Measurements from ENCODE around the gene RFT1. TPM values are rescaled to one million over a fixed set of nuclear protein-coding genes. Genes with fewer than 3 reads are reported as not detected.

The RFT1 gene
- total RNA-seq, 4 donors from 2014 or later: 13.1 to 38.2 (median 16.5) TPM

DNA sequence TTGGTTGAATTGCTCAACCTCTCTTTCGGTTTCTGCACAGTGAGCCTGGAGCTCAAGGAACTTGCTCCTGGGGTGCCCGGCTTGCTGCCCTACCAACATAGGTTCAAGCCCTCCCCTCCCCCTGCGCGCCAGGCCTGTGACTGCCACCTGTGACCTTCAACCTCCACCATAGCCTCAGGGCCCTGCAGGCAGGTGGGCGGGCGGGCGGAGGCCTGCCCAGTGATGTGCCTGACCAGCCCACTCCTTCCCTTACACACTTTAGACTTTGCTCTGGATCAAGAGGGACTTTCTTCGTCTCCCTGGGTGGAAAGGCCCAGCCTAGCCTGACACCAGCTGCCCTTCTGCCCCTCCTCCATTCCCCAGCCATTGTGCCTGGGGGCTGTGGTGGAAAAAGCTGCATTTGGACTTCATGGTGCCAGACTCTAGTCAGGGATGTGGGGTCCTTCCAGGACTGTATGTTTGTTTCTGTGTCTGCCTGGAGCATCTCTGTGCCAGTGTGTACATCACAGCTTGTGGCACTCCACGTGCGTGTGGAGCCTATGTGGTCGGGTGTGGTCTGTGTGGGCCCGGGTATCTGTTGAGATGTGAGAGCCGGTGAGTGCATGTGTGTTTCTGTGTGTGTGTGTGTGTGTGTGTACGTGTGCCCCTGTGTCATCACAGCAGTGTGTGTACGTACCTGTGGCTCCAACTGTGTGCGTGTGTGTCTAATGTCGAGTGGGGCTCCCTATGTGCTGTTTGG lies 40.3 kb upstream of the RFT1 start:
- no peak overlapping the region for H3K27ac ChIP-seq
- TF ChIP-seq POLR2A (IDR thresholded peaks at IDR 0.05): no peak
- TF ChIP-seq, protein P1, sequence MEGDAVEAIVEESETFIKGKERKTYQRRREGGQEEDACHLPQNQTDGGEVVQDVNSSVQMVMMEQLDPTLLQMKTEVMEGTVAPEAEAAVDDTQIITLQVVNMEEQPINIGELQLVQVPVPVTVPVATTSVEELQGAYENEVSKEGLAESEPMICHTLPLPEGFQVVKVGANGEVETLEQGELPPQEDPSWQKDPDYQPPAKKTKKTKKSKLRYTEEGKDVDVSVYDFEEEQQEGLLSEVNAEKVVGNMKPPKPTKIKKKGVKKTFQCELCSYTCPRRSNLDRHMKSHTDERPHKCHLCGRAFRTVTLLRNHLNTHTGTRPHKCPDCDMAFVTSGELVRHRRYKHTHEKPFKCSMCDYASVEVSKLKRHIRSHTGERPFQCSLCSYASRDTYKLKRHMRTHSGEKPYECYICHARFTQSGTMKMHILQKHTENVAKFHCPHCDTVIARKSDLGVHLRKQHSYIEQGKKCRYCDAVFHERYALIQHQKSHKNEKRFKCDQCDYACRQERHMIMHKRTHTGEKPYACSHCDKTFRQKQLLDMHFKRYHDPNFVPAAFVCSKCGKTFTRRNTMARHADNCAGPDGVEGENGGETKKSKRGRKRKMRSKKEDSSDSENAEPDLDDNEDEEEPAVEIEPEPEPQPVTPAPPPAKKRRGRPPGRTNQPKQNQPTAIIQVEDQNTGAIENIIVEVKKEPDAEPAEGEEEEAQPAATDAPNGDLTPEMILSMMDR (IDR thresholded peaks at IDR 0.05): no peak

DNA sequence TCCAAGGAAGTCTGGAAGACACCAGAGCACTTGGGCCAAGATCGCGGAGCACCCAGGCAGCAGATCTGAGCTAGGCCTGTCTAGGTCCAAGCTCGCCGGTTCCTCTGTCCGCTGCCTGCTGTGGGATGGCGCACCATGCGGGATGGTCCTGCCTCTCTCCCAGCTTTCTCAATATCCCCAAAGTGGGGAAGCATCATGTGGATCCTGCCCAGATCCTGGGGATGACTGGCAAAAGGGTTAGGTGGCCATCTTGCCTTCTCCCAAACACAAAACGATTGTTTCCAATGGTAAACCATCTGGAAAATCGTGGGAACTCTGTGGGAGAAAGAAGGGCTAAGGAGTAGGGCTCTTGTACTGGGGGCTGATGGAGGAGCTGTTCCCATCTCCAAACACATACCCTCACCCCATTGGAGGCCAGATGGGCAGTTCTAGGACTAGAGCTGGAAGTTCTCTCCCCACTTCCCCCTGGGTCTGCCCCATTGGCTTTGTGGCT lies 39.6 kb upstream of the RFT1 start:
- intact Hi-C loops (cut with DNase I; ENCODE audit: low total_unique reads): no loop called here
- no peak for DNase-seq
- no peak overlapping the region for H3K4me3 ChIP-seq

More for the DNA sequence above, 40.3 kb upstream of the RFT1 start:
- Histone ChIP-seq H3K4me3 (no peak overlapping the region), H3K4me1 (no peaks in the 10 kb centered on the region), H3K27me3 (no peaks in the 10 kb centered on the region), H3K36me3 (no peaks in the 10 kb centered on the region), H3K9me3 (no peaks in the 10 kb centered on the region)
- DNase-seq: no peak
- intact Hi-C loops (cut with DNase I; ENCODE audit: low total_unique reads): no loop called here

DNA sequence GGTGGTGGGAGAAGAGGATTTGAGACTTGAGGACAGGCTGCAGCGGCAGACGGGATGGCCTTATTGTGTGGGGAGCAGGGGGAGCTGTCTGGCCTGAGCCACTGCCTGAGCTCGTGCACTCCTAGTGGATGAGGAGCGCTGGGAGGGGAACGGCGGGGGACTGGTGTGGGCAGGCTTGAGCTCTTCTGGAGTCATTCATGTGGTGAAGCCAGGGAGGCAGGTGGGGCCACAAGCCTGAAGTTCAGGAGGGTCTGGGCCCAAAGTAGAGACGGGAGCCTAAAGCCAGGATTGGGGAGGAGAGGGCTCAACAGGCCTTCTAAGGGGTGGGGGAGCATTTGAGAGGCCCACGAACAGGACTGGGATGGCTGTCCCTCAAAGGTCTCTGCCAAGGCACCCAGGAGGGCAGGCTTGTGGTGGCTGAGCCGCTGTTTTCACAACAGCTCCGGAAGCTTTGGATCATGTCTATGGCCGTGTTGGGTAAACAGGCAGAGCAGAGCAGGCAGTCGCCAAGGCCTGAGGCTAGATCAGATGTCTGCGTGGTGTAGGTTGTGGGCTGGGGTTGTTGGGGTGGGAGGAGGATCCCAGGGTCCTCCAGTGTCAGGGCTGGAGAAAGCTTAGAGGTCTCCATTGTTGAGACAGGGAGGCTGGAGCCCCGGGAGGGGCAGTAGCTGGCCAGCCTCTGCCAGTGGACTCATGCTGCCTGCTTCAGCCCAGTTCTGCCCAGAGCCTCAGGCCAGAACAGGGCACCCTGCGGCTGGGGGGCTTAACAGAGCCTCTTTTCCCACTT lies 39.0 kb upstream of the RFT1 start:
- no peak overlapping the region for H3K4me3 ChIP-seq
- DNase-seq: no peak

More for the DNA sequence above, 39.6 kb upstream of the RFT1 start:
- no peak overlapping the region for H3K27ac ChIP-seq
- H3K4me1 ChIP-seq: no peaks in the 10 kb centered on the region
- no peak for TF ChIP-seq POLR2A (IDR thresholded peaks at IDR 0.05)
- TF ChIP-seq, protein P1 (IDR thresholded peaks at IDR 0.05): no peak
- no peaks in the 10 kb centered on the region for H3K9me3 ChIP-seq
- no peaks in the 10 kb centered on the region for H3K36me3 ChIP-seq
- no peaks in the 10 kb centered on the region for H3K27me3 ChIP-seq

DNA sequence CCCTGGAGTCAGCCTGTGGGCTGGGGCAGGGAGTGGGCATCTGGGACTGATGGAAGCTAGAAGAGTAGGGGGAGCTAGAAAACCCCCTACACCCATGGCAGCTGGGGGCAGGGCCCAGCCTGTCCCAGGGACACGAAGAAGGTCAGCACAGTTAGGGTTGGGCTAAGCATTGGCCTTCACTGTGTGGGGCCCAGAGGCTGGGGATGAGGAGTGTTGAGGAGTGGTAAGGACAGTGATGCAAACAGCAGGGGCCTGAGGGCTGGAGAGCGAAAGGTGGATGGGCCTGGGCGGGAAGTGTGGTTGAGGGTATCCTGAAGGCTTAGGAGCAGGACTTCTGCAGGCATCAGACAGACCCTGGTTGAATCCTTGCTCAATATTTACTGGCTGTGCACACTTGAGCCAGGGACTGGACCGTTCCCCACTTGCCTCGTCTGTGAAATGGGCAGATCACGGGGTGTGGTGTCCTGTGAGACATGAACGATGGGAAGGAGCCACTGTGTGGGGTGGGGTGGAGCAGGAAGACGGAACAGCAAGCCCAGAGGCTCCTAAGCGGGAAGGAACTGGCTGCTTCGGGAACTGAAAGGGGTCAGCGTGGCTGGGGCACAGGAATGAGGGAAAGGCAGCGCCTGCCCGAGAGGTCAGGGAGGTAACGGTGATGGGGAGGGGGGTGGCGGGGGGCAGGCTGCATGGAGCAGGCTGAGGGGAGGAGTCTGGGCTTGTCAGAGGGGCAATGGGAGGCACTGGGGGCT lies 38.1 kb upstream of the RFT1 start:
- no peaks in the 10 kb centered on the region for H3K4me1 ChIP-seq
- no peak overlapping the region for H3K27ac ChIP-seq
- DNase-seq: no peak
- H3K27me3 ChIP-seq: no peaks in the 10 kb centered on the region
- H3K4me3 ChIP-seq: no peak overlapping the region
- no peaks in the 10 kb centered on the region for H3K36me3 ChIP-seq
- intact Hi-C loops (cut with DNase I; ENCODE audit: low total_unique reads): no loop called here
- no peaks in the 10 kb centered on the region for H3K9me3 ChIP-seq
- TF ChIP-seq, protein P1 (IDR thresholded peaks at IDR 0.05): no peak
- no peak for TF ChIP-seq POLR2A (IDR thresholded peaks at IDR 0.05)

More for the DNA sequence above, 39.0 kb upstream of the RFT1 start:
- Histone ChIP-seq H3K27ac (no peak overlapping the region), H3K27me3 (no peaks in the 10 kb centered on the region), H3K36me3 (no peaks in the 10 kb centered on the region), H3K9me3 (no peaks in the 10 kb centered on the region), H3K4me1 (no peaks in the 10 kb centered on the region)
- intact Hi-C loops (cut with DNase I; ENCODE audit: low total_unique reads): no loop called here
- TF ChIP-seq POLR2A (IDR thresholded peaks at IDR 0.05): no peak
- TF ChIP-seq, protein P1 (IDR thresholded peaks at IDR 0.05): no peak

Data from uterus (tissue), 4 donors.